Skeletal muscle cell (primary cell): ENCODE results near the gene PLEKHF1.
"Not testable (repeated sequence)": the region's sequence is repeated elsewhere in the genome, so short reads cannot be mapped to it uniquely, and the experiment has no call there.

Source experiments
- DNase-seq: peaks from one replicate; pipeline ENCODE4 v3.0.0-alpha.2; 2010; ENCODE audit warnings: low read depth
- H3K4me3 ChIP-seq: 2 replicates; pipeline ENCODE4 v1.5.1; 2011; ENCODE audit warnings: low read depth, mild to moderate bottlenecking, control low read depth, low read length, moderate library complexity

PLEKHF1 gene

GRCh38 chr19:29665215-29665825, at the start of gene PLEKHF1:
Gene PLEKHF1 (plus strand): TSS chr19:29665461. CDS start chr19:29673840, 8,379 bp downstream.
- peak within 1 kb of the TSS; percentile 80 for H3K4me3 ChIP-seq

GRCh38 chr19:29615891-29616425, 49.3 kb upstream of the PLEKHF1 start:
- no peak overlapping the region for H3K4me3 ChIP-seq
- DNase-seq, result no peak

More at GRCh38 chr19:29665215-29665825, at the start of gene PLEKHF1:
- DNase-seq, result no peak

GRCh38 chr19:29616541-29616940, 48.7 kb upstream of the PLEKHF1 start:
- DNase-seq, result no peak
- no peak overlapping the region for H3K4me3 ChIP-seq

- no peak overlapping the region for H3K4me3 ChIP-seq
- no peak for DNase-seq
Observed at GRCh38 chr19:29617366-29618266, 47.6 kb upstream of the PLEKHF1 start.

- H3K4me3 ChIP-seq, result no peak overlapping the region
- DNase-seq, result no peak
Observed at GRCh38 chr19:29618434-29618833, 46.8 kb upstream of the PLEKHF1 start.

- H3K4me3 ChIP-seq, result no peak overlapping the region
- no peak for DNase-seq
Observed at GRCh38 chr19:29618871-29619270, 46.4 kb upstream of the PLEKHF1 start.

- no peak overlapping the region for H3K4me3 ChIP-seq
- no peak for DNase-seq
Observed at GRCh38 chr19:29620931-29621351, 44.3 kb upstream of the PLEKHF1 start.

- DNase-seq, result no peak
- H3K4me3 ChIP-seq, result no peak overlapping the region
Observed at GRCh38 chr19:29622166-29623070, 42.8 kb upstream of the PLEKHF1 start.

GRCh38 chr19:29623726-29624488, 41.4 kb upstream of the PLEKHF1 start:
- no peak overlapping the region for H3K4me3 ChIP-seq
- no peak for DNase-seq

GRCh38 chr19:29624489-29625185, 40.6 kb upstream of the PLEKHF1 start:
- DNase-seq, result no peak
- no peak overlapping the region for H3K4me3 ChIP-seq

GRCh38 chr19:29625186-29625651, 40.0 kb upstream of the PLEKHF1 start:
- DNase-seq, result no peak
- H3K4me3 ChIP-seq, result no peak overlapping the region

GRCh38 chr19:29626386-29626785, 38.9 kb upstream of the PLEKHF1 start:
- no peak overlapping the region for H3K4me3 ChIP-seq
- no peak for DNase-seq

GRCh38 chr19:29626832-29627231, 38.4 kb upstream of the PLEKHF1 start:
- not testable (repeated sequence) for DNase-seq, H3K4me3 ChIP-seq

- H3K4me3 ChIP-seq, result no peak overlapping the region
- no peak for DNase-seq
Observed at GRCh38 chr19:29628661-29629385, 36.4 kb upstream of the PLEKHF1 start.

- H3K4me3 ChIP-seq, result no peak overlapping the region
- DNase-seq, result no peak
Observed at GRCh38 chr19:29629836-29630534, 35.3 kb upstream of the PLEKHF1 start.

GRCh38 chr19:29630655-29631054, 34.6 kb upstream of the PLEKHF1 start:
- no peak overlapping the region for H3K4me3 ChIP-seq
- DNase-seq, result no peak

- no peak overlapping the region for H3K4me3 ChIP-seq
- no peak for DNase-seq
Observed at GRCh38 chr19:29631450-29631849, 33.8 kb upstream of the PLEKHF1 start.
